Testis (tissue), 3 donors: Measurements from ENCODE around the gene FOXC2. TPM values are rescaled to one million over a fixed set of nuclear protein-coding genes. Genes with fewer than 3 reads are reported as not detected.

Experiments
- DNase-seq: peaks from one replicate; pipeline ENCODE4 v3.0.0-alpha.2; 2019
- H3K27ac ChIP-seq, 2 donors: fragments of 200-600 bp; sonication (generic); one replicate each; pipeline ENCODE4 v1.5.1; 2019
- H3K27me3 ChIP-seq: fragments of 200-600 bp; sonication (generic); one replicate; pipeline ENCODE4 v1.5.1; 2019
- H3K36me3 ChIP-seq: fragments of 200-600 bp; sonication (generic); one replicate; pipeline ENCODE4 v1.5.1; 2017; ENCODE audit warnings: low read depth; ENCODE audit errors: missing control alignments
- H3K4me1 ChIP-seq: fragments of 200-600 bp; sonication (generic); one replicate; pipeline ENCODE4 v1.5.1; 2019
- H3K4me3 ChIP-seq, 2 donors: fragments of 200-600 bp; sonication (generic); one replicate each; pipeline ENCODE4 v1.5.1; 2017 to 2019
- H3K9me3 ChIP-seq: fragments of 200-600 bp; sonication (generic); one replicate; pipeline ENCODE4 v1.5.1; 2017
- POLR2A ChIP-seq: fragments of 450-650 bp; IDR thresholded peaks from one replicate; pipeline ENCODE4 v1.6.1; 2017; ENCODE audit warnings: antibody characterized with exemption, mild to moderate bottlenecking, moderate library complexity
- WGBS, 2 donors: methylation state at CpG; one replicate each; pipeline ENCODE4 v1.1.5; 2018; 5-methylcytosine and 5-hydroxymethylcytosine counted together
- intact Hi-C: fragments of 100-400 bp; cut with DNase I; formaldehyde crosslinking; loops from one replicate; pipeline ENCODE4 v1.15.1; 2023; ENCODE audit warnings: low total_unique reads
- polyA plus RNA-seq: library from polyadenylated mRNA; stranded (reverse); fragments of 350-450 nt; fragmentation: Illumina TruSeq; extraction: RNeasy Lipid Tissue Mini Kit (QIAGEN cat#74804); gene quantifications from one replicate; pipeline ENCODE4 v1.2.3, GENCODE V29; 2014; ENCODE audit warnings: low read depth, low replicate concordance; ENCODE audit not compliant: insufficient read depth
- total RNA-seq, 2 donors: library from RNA; depleted of rRNA; stranded (reverse); fragments of >200 nt; gene quantifications; one replicate each; pipeline ENCODE4 v1.2.3, GENCODE V29; 2016
- TF ChIP-seq, protein P1 (sequence below), 3 experiments: fragments of 450-650 bp in 2 of 3; fragments of 200-600 bp in 1 of 3; sonication (generic) in 1 of 3; IDR thresholded peaks; one replicate each; pipeline ENCODE4 v1.5.1; 2016 to 2019; ENCODE audit warnings: antibody characterized with exemption in 3 of 3, mild to moderate bottlenecking in 2 of 3, moderate library complexity in 1 of 3

The FOXC2 gene
- total and polyA plus RNA-seq, 3 donors from 2014 or later = 3.9 to 11.2 (median 7.6) TPM

DNA sequence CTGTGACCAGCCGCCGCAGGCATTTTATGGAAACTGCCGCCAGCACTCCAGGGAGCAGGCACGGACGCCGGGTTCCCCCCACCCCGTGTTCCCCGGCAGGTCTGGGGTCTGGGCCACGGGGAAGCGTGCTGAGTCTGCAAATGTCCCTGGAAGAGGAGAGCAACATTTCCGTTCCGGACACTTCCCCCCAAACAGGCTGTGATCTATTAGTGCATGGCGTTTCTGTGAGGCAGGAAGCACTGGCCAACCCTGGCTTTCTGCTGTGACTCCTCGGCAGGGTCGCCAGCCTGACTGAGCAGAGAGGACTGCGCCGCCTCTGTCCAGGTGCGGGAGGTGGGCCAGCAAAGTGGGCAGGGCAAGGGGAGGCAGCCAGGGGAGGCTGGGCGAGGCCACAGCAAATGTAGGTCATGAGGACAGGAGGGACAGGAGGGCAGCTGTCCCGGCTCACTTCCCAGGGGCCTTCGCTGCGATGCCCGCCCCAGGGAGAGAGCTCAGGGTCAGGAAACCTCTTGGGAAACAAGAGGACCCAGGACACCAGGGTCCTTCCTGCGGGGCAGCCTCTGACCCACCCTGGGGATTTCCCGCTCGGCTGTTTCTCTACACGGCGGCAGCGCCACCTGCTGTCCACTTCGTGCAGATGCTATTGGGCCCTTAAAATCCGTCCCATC, 46.8 kb upstream of the FOXC2 start:
- no peak overlapping the region for H3K27ac ChIP-seq
- intact Hi-C loops = loop anchor here (5.0 kb wide), 2 partner anchors 177 to 447 kb away; no protein-coding TSS in a partner anchor
- H3K4me3 ChIP-seq = no peak overlapping the region
- no peaks in the 10 kb centered on the region for H3K9me3 ChIP-seq
- TF ChIP-seq, protein P1, sequence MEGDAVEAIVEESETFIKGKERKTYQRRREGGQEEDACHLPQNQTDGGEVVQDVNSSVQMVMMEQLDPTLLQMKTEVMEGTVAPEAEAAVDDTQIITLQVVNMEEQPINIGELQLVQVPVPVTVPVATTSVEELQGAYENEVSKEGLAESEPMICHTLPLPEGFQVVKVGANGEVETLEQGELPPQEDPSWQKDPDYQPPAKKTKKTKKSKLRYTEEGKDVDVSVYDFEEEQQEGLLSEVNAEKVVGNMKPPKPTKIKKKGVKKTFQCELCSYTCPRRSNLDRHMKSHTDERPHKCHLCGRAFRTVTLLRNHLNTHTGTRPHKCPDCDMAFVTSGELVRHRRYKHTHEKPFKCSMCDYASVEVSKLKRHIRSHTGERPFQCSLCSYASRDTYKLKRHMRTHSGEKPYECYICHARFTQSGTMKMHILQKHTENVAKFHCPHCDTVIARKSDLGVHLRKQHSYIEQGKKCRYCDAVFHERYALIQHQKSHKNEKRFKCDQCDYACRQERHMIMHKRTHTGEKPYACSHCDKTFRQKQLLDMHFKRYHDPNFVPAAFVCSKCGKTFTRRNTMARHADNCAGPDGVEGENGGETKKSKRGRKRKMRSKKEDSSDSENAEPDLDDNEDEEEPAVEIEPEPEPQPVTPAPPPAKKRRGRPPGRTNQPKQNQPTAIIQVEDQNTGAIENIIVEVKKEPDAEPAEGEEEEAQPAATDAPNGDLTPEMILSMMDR (IDR thresholded peaks at IDR 0.05) = peak; percentile 74 to 87 (median 83)
- no peak for TF ChIP-seq POLR2A
- 35 to 38% methylated on average over 23 to 31 of the region's 31 CpGs for WGBS, 2 donors
- no peaks in the 10 kb centered on the region for H3K4me1 ChIP-seq
- no peaks in the 10 kb centered on the region for H3K27me3 ChIP-seq
- peak; percentile 76 for DNase-seq
- no peaks in the 10 kb centered on the region for H3K36me3 ChIP-seq

DNA sequence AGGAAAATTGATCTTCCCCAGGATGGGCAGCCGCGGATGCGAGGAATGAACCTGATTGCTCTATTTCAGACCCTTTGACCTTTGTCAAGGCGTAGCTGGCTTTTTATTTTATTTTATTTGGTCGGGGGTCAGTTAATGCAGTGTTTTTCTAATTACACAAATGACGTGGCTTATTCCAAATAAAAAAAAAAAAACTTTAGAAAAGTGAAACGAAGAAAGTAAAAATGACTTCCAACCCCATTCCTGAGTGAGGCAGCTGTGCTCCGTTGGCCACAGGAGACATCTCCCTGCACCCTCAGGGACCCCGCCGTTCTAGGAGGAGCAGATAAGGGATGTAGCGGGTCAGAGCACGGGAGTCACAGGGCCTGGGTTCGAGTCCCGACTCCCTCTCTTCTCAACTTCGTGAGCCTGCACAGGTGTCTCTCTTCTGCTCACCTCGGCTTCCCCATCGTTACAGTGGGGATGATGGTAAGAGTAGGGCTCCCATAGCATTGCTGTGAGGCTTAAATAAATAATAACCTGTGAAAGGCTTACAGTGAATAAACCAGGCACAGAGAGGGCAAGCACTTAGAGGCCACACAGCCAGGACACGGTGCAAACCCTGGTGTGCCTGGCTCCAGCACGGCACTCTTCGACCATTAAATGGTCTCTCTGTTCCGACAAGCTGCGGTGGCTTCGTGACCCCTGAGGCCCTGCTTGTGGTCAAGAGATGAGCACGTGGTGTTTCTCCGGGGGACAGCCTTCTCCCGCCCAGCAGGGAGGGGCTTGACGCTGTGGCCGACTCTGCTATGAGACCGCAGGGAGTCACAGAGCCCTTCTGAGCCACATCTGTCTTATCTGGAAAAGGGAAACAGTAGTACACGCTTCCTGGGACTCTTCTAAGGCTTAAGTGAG, 46.1 kb upstream of the FOXC2 start:
- no peaks in the 10 kb centered on the region for H3K27me3 ChIP-seq
- WGBS, 2 donors = 41 to 49% methylated on average over 27 to 30 of the region's 30 CpGs
- DNase-seq = no peak
- no peaks in the 10 kb centered on the region for H3K9me3 ChIP-seq
- no peak overlapping the region for H3K4me3 ChIP-seq
- no peaks in the 10 kb centered on the region for H3K36me3 ChIP-seq
- no peak overlapping the region for H3K27ac ChIP-seq
- H3K4me1 ChIP-seq = no peaks in the 10 kb centered on the region
- intact Hi-C loops = no loop called here
- TF ChIP-seq POLR2A = no peak

DNA sequence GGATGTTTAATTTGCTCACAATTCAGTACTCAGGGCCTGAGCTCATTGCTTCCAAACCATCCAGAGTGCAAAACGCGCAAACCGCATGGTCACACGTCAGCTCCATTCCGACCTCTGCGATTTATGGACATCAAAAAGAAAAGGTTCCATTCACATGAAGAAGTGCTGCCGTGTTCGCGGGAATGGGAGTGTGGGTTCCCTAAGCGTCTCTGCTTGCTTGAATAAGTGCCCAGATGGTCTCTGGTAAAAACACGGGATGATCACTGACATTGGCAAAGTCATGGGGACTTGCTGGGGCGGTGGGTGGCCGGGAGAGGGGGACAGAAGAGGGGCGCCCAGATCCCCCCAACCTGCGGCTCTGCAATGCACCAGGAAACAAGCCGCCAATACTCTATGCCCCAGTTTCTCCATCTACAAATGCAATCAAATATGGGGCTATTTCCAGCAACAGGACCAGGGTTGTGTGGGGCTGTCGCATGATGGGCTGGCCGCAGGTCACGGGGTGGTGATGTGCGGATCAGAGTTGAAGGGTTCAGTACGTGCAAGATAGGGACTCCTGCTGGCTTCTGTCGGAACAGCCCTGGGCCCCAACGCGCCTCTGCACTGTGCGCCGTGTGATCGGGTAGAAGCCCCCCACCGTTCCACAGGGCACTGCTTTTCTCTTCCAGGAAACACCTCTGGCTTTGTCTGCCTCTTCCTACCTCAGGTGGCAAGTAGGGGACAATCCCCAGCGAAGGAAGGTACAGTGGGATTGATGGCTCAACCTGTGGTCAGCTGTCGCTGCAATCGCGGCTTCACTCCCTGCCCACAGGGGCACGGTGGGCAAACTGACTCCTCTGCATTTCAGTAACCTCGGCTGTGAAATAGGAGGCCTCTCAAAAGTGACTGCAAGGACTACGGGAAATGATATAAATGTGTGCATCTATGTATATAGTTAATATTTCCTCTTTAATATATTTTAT, 45.1 kb upstream of the FOXC2 start:
- no peak for TF ChIP-seq POLR2A
- TF ChIP-seq, protein P1 (IDR thresholded peaks at IDR 0.05) = no peak
- intact Hi-C loops = no loop called here
- Histone ChIP-seq H3K4me1 (no peaks in the 10 kb centered on the region), H3K36me3 (no peaks in the 10 kb centered on the region), H3K4me3 (no peak overlapping the region), H3K27me3 (no peaks in the 10 kb centered on the region), H3K9me3 (no peaks in the 10 kb centered on the region), H3K27ac (no peak overlapping the region)
- 75 to 77% methylated on average over 26 to 35 of the region's 35 CpGs for WGBS, 2 donors
- no peak for DNase-seq

DNA sequence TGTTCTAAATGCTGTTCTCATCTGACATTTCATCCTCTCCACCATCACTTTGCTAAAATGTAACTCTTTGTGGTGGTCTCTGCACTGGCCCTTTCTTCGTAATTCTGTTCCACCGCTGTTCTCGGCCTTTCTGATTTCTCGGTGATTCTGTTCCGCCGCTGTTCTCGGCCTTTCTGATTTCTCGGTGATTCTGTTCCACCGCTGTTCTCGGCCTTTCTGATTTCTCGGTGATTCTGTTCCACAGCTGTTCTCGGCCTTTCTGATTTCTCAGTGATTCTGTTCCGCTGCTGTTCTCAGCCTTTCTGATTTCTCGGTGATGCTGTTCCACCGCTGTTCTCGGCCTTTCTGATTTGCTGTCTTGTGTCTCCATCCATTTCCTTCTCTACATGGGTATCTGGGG, 44.0 kb upstream of the FOXC2 start:
- Histone ChIP-seq H3K9me3 (no peaks in the 10 kb centered on the region), H3K27me3 (no peaks in the 10 kb centered on the region), H3K4me1 (no peaks in the 10 kb centered on the region), H3K36me3 (no peaks in the 10 kb centered on the region), H3K4me3 (no peak overlapping the region), H3K27ac (no peak overlapping the region)
- DNase-seq = no peak
- WGBS, 2 donors = 63 to 75% methylated on average over 16 of the region's 16 CpGs
- intact Hi-C loops = no loop called here
- TF ChIP-seq POLR2A = no peak
- TF ChIP-seq, protein P1 (IDR thresholded peaks at IDR 0.05) = no peak
